Stimulated activated CD4-positive, alpha-beta T cell treated with anti-CD3 and anti-CD28 coated beads, Interleukin-15, amount 100 ng/mL, for 48 hours (primary cell): ENCODE data around the gene CSRP1.
A peak's percentile ranks its signal among the peaks of the same experiment; 100 is the strongest.
"Not testable (repeated sequence)": the region's sequence is repeated elsewhere in the genome, so short reads cannot be mapped to it uniquely, and the experiment has no call there.

Experiments used
- DNase-seq, 2 donors: peaks; one replicate each; pipeline ENCODE4 v3.0.0-alpha.2; 2020; ENCODE audit warnings: low read depth in 2 of 2

The CSRP1 gene

GRCh38 chr1:201496296-201496690 is 10.6 kb downstream of the CSRP1 start:
- no peak for DNase-seq

GRCh38 chr1:201495551-201496295 is 11.2 kb downstream of the CSRP1 start:
- no peak for DNase-seq

- no peak for DNase-seq
Observed at GRCh38 chr1:201493757-201494617, 12.9 kb downstream of the CSRP1 start.

- DNase-seq = not testable (repeated sequence)
Observed at GRCh38 chr1:201493026-201493656, 13.8 kb downstream of the CSRP1 start.

- DNase-seq = no peak
Observed at GRCh38 chr1:201491896-201492511, 14.9 kb downstream of the CSRP1 start.

- no peak for DNase-seq
Observed at GRCh38 chr1:201490708-201491131, 16.2 kb downstream of the CSRP1 start.

GRCh38 chr1:201489643-201490261 is 17.2 kb downstream of the CSRP1 start:
- DNase-seq = no peak

GRCh38 chr1:201488830-201489589 is 17.9 kb downstream of the CSRP1 start:
- no peak for DNase-seq

GRCh38 chr1:201487742-201488141 is 19.2 kb downstream of the CSRP1 start:
- DNase-seq = no peak

- DNase-seq = no peak
Observed at GRCh38 chr1:201486187-201486586, 20.7 kb downstream of the CSRP1 start.

GRCh38 chr1:201485184-201485774 is 21.6 kb downstream of the CSRP1 start:
- DNase-seq = no peak

GRCh38 chr1:201483373-201483949 is 23.5 kb downstream of the CSRP1 start:
- no peak for DNase-seq

- DNase-seq = no peak
Observed at GRCh38 chr1:201482755-201483154, 24.2 kb downstream of the CSRP1 start.

GRCh38 chr1:201481761-201482493 is 25.0 kb downstream of the CSRP1 start:
- DNase-seq = peak; percentile 66 to 71

GRCh38 chr1:201481004-201481380 is 25.9 kb downstream of the CSRP1 start:
- no peak for DNase-seq

- DNase-seq = peak; percentile 40 to 44
Observed at GRCh38 chr1:201480231-201481003, 26.5 kb downstream of the CSRP1 start.

GRCh38 chr1:201479201-201479730 is 27.7 kb downstream of the CSRP1 start:
- DNase-seq = no peak

GRCh38 chr1:201478666-201479065 is 28.3 kb downstream of the CSRP1 start:
- DNase-seq = not testable (repeated sequence)
